HG02642 (cell line): ENCODE measurements around the gene SMIM20.

Experiments used
- ATAC-seq: cut with Tn5 transposase; IDR thresholded peaks from one replicate; pipeline ENCODE4 v1.9.1; 2021; ENCODE audit warnings: mild to moderate bottlenecking; ENCODE audit not compliant: unreplicated experiment, poor library complexity

The SMIM20 gene

GRCh38 chr4:25922812-25923369 lies 8.9 kb downstream of the SMIM20 start:
- ATAC-seq: no peak

GRCh38 chr4:25923745-25924144 lies 9.7 kb downstream of the SMIM20 start:
- ATAC-seq: no peak

GRCh38 chr4:25925486-25926201 lies 11.6 kb downstream of the SMIM20 start:
- peak; percentile 75 for ATAC-seq

GRCh38 chr4:25926462-25926861 lies 12.4 kb downstream of the SMIM20 start:
- ATAC-seq: no peak

GRCh38 chr4:25927361-25928195 lies 13.6 kb downstream of the SMIM20 start:
- no peak for ATAC-seq

GRCh38 chr4:25928379-25929297 lies 14.6 kb downstream of the SMIM20 start:
- ATAC-seq: no peak

GRCh38 chr4:25929298-25929686 lies 15.3 kb downstream of the SMIM20 start:
- ATAC-seq: no peak

GRCh38 chr4:25930731-25931354 lies 16.8 kb downstream of the SMIM20 start:
- no peak for ATAC-seq

- no peak for ATAC-seq
Measured at GRCh38 chr4:25936696-25937095, 22.7 kb downstream of the SMIM20 start.

- no peak for ATAC-seq
Measured at GRCh38 chr4:25937801-25938200, 23.8 kb downstream of the SMIM20 start.

GRCh38 chr4:25938366-25938765 lies 24.3 kb downstream of the SMIM20 start:
- ATAC-seq: peak; percentile 37

GRCh38 chr4:25938787-25939186 lies 24.8 kb downstream of the SMIM20 start:
- ATAC-seq: peak; percentile 94

GRCh38 chr4:25939330-25939729 lies 25.3 kb downstream of the SMIM20 start:
- no peak for ATAC-seq

- no peak for ATAC-seq
Measured at GRCh38 chr4:25941457-25942221, 27.6 kb downstream of the SMIM20 start.

- ATAC-seq: no peak
Measured at GRCh38 chr4:25943312-25943711, 29.3 kb downstream of the SMIM20 start.

- no peak for ATAC-seq
Measured at GRCh38 chr4:25943805-25944204, 29.8 kb downstream of the SMIM20 start.

GRCh38 chr4:25948051-25948450 lies 34.0 kb downstream of the SMIM20 start:
- ATAC-seq: no peak

GRCh38 chr4:25949173-25949748 lies 35.2 kb downstream of the SMIM20 start:
- no peak for ATAC-seq

- ATAC-seq: no peak
Measured at GRCh38 chr4:25949994-25950393, 36.0 kb downstream of the SMIM20 start.
